GM12864 (cell line): Measurements from ENCODE around the gene NXPH4.

ENCODE experiments used
- DNase-seq: peaks from one replicate; pipeline ENCODE4 v3.0.0-alpha.2; 2011; ENCODE audit warnings: low read depth
- H3K4me3 ChIP-seq: 2 replicates; pipeline ENCODE4 v1.5.1; 2011; ENCODE audit warnings: mild to moderate bottlenecking, low read depth, low read length, control low read depth
- CTCF ChIP-seq: IDR thresholded peaks from 2 replicates; pipeline ENCODE4 v1.5.1; 2011; ENCODE audit warnings: low read depth, mild to moderate bottlenecking, moderate library complexity, low read length, control low read depth, inconsistent platforms; ENCODE audit errors: missing control alignments

NXPH4 gene

GRCh38 chr12:57231276-57232021 lies 14.9 kb downstream of the NXPH4 start:
- no peak for TF ChIP-seq CTCF
- H3K4me3 ChIP-seq, result peak overlapping the region; percentile 79

GRCh38 chr12:57232156-57232756 lies 15.7 kb downstream of the NXPH4 start:
- no peak overlapping the region for H3K4me3 ChIP-seq
- no peak for DNase-seq
- no peak for TF ChIP-seq CTCF

More at GRCh38 chr12:57231276-57232021, 14.9 kb downstream of the NXPH4 start:
- DNase-seq, result no peak

GRCh38 chr12:57233357-57234232 lies 17.0 kb downstream of the NXPH4 start:
- no peak overlapping the region for H3K4me3 ChIP-seq
- TF ChIP-seq CTCF, result no peak
- DNase-seq, result no peak

- no peak overlapping the region for H3K4me3 ChIP-seq
- no peak for TF ChIP-seq CTCF
- no peak for DNase-seq
These were observed 17.6 kb downstream of the NXPH4 start for GRCh38 chr12:57234233-57234570.

GRCh38 chr12:57234571-57235016 lies 18.0 kb downstream of the NXPH4 start:
- no peak overlapping the region for H3K4me3 ChIP-seq
- no peak for DNase-seq
- no peak for TF ChIP-seq CTCF

GRCh38 chr12:57235017-57235727 lies 18.6 kb downstream of the NXPH4 start:
- no peak overlapping the region for H3K4me3 ChIP-seq
- no peak for TF ChIP-seq CTCF
- DNase-seq, result no peak
